Epidermal melanocyte (primary cell): ENCODE data around the gene RAN.
"Not testable (repeated sequence)": the region's sequence is repeated elsewhere in the genome, so short reads cannot be mapped to it uniquely, and the experiment has no call there.

Source experiments
- DNase-seq: peaks from one replicate; pipeline ENCODE4 v3.0.0; 2011; ENCODE audit warnings: low spot score; ENCODE audit not compliant: insufficient read length

RAN gene

DNA sequence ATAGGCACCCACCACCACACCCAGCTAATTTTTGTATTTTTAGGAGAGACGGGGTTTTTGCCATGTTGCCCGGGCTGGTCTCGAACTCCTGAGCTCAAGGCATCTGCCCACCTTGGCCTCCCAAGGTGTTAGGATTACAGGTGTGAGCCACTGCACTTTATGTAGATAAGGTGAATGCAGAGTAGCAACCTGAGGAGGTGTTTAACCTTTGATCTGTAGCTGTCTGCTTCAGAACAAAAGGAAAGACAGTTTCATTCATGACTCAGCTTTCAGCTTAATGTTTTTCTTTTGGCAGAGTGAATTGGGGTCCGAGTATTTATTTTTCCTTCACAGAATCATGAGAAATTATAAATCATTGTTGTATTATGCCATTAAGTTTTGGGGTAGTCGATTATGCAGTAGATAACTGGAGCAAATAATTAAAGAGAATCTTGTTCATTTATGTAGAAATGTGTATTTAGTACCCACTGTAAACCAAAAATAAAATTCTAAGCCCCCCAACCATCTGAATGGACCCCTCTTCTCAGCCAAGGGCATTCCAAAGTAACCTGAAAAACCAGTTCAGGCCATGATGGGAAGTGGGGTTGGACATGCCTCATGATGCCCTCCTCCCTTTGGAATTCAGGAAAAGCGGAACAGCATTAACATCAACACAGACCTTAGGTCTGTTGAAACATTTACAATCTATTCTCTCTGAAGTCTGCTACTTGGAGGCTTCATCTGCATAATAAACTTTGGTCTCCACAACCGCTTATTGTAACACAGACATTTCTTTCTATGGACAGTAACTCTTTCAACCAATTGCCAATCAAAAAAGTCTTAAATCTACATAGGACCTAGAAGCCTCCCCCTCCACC lies 22.1 kb upstream of the RAN start:
- DNase-seq = no peak

DNA sequence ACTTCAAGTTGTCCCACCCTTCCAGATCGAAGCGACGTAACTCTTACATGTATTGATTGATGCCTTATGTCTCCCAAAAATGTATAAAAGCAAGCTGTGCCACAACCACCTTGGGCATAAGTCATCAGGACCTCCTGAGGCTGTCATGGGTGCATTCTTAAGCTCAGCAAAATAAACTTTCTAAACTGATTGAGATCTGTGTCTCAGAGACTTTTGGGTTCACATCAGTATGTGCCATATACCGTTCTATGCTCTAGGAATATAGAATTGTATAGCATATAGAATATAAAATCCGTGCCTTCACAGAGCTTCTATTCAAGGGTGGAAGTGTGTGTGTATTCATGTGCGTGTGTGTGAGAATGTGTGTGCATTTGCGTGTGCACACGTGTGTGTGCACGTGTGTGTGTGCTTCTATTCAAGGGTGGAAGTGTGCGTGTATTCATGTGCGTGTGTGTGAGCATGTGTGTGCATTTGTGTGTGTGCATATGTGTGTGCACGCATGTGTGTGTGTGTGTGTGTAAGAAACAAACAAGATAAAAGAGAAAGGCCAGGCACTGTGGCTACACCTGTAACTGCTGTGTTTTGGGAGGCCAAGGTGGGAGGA lies 21.3 kb upstream of the RAN start:
- no peak for DNase-seq

- DNase-seq = no peak
These were observed 15.8 kb upstream of the RAN start for GRCh38 chr12:130856088-130856487.

GRCh38 chr12:130858084-130858483 lies 13.8 kb upstream of the RAN start:
- DNase-seq = no peak

DNA sequence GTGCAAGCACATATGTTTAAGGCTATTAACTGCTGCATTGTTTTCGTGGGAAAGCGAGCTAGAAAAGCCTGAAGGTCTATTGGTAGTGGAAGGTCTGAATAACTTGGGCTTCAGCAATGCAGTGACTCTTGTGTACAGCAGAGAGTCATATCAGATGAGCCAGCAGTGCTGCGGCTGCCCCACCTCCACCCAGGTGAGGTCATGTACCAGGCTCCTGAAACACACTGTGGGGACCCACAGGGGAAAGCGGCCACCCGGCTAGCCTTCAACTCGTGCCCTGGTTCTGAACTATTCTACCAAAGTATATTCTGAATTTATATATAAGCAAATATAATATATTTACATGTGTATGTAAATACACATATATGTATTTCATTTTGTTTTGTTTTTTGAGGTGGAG lies 12.7 kb upstream of the RAN start:
- no peak for DNase-seq

DNA sequence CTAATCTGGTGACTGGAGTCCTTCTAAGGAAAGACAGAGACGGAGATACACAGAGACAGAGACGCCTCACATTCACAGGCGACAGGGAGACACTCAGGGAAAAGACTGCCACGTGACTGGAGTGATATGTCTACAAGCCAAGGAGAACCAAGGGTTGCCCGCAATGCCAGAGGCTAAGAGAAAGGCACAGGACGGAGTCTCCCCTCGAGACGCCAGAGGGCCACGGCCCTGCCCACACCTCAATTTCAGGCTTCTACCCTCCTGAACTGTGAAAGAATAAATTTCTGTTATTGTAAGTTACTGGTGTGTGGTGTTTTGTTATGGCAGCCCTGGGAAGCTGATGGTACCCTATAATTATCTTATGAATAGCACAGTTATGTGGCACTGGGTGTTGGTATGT lies 11.6 kb upstream of the RAN start:
- DNase-seq = no peak

GRCh38 chr12:130862161-130862560 lies 9.7 kb upstream of the RAN start:
- DNase-seq = no peak

GRCh38 chr12:130862771-130863170 lies 9.1 kb upstream of the RAN start:
- not testable (repeated sequence) for DNase-seq

DNA sequence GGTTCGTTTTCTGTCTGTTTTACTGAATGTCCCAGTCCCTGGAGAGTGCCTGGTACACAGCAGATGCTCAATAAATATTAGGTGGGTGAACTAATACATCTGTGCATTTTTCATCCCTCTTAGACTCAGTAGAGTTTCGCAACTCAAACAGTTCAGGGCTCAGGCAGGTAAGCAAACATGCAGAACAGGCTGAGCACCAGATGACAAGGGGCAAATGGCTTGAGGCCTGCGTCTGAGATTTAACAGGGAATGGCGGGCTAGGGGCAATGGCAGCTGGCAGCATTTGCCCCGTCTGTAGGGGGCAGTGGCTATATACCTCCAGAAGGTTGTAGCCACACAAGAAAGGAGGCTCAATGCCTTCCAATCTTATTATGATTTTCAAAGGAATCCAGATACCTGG lies 8.6 kb upstream of the RAN start:
- DNase-seq = no peak

- DNase-seq = no peak
These were observed 3.5 kb upstream of the RAN start for GRCh38 chr12:130868412-130868811.

- DNase-seq = peak; percentile 61
These were observed 1.2 kb upstream of the RAN start for GRCh38 chr12:130870442-130871285.

GRCh38 chr12:130872179-130873096 lies 572 bp downstream of the RAN start:
- peak; percentile 31 for DNase-seq

DNA sequence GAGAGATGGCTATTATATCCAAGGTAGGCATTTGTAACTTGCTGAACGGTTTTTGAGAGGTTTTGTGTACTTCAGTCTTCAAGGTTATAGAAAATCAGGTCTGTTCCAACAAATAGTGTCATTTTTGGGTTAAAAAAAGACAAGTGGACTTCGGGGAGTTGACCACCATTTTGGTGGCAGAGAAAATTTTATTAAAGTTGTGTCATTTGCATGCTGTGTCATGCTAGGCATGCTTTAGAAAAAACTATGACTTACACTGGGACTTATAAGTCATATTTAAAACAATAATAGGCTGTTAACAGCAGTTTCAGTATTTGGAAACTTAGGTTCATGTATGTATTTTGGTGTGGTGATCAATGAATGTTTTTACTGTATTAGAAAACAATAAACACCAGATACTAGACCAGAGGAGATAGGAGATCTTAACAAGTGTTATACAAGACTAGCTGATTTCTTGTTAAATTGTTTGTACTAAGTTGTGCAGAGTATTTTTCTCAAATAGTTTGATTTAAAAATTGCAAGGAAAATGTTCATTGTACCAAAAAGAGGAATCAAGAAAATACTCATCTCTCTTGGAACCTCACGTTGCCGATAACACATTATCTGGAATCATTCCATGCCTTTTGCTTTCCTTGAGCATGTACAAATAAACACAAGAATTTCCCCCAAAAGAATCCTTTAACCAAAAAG lies 1.4 kb downstream of the RAN start:
- DNase-seq = no peak

DNA sequence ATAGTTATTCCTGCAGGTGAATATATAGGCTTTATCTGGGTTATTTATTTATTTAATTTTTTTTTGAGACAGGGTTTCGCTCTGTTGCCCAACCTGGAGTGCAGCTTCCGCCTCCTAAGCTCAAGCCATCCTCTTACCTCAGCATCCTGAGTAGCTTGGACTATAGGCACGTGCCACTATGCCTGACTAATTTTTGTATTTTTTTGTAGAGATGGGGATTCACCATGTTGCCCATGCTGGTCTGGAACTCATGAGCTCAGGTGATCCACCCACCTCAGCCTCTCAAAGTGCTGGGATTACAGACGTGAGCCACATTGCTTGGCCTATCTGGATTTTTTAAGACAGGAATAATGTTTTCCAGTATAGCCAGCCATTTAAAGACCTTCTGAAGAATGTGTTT lies 2.0 kb downstream of the RAN start:
- no peak for DNase-seq

GRCh38 chr12:130874696-130875095 lies 2.8 kb downstream of the RAN start:
- DNase-seq = no peak

DNA sequence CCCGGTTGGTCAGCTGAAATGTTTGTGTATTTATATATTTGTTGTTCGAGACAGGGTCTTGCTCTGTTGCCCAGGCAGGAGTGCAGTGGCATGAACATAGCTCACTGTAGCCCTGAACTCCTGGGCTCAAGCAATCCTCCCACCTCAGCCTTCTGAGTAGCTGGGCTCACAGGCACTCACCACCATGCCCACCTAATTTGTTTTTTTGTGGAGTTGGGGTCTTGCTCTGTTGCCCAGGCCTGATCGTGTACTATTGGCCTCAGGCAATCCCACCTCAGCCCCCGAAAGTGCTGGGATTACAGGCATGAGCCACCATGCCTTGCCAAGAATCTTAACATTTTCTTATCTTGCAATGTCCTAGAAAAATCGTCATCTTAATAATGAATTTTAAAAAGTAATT lies 3.3 kb downstream of the RAN start:
- no peak for DNase-seq

DNA sequence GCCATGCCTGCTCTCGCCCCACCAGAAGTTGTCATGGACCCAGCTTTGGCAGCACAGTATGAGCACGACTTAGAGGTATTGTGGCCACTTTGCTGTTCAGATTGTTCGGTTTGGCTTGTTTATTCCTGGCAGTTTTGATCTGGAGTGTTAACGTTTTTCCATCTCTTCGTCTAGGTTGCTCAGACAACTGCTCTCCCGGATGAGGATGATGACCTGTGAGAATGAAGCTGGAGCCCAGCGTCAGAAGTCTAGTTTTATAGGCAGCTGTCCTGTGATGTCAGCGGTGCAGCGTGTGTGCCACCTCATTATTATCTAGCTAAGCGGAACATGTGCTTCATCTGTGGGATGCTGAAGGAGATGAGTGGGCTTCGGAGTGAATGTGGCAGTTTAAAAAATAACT lies 3.8 kb downstream of the RAN start:
- not testable (repeated sequence) for DNase-seq

DNA sequence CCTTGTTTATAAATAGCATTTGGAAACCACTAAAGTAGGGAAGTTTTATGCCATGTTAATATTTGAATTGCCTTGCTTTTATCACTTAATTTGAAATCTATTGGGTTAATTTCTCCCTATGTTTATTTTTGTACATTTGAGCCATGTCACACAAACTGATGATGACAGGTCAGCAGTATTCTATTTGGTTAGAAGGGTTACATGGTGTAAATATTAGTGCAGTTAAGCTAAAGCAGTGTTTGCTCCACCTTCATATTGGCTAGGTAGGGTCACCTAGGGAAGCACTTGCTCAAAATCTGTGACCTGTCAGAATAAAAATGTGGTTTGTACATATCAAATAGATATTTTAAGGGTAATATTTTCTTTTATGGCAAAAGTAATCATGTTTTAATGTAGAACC lies 4.4 kb downstream of the RAN start:
- no peak for DNase-seq

- no peak for DNase-seq
These were observed 4.9 kb downstream of the RAN start for GRCh38 chr12:130876758-130877157.

DNA sequence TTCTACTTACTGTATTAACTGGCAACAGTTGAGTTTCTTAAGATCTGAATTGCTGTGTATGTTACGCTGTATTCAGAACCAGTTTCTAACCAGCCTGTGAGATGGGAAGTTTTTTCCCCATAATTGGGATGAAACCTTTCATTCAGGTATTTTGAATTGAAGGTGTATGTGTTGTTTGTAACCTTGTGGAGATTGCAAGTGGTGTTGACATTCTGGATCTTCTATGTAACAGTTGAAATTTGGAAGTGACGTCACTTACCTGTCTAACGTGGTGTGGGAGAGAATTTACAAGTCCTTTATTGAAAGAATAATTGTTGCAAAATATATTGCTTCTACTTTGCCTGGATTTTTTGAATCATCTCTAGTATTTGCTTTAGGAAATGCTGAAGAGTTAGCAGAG lies 5.5 kb downstream of the RAN start:
- no peak for DNase-seq
